SK-N-MC (cell line): ENCODE results near the gene ADAMTS12.

Experiments
- EZH2 ChIP-seq: fragments of 200-600 bp; sonication (generic); IDR thresholded peaks from one replicate; pipeline ENCODE4 v1.6.1; 2017; ENCODE audit warnings: antibody characterized with exemption
- FOXP2 ChIP-seq: optimal IDR thresholded peaks from 2 replicates; pipeline ENCODE3; 2011; ENCODE audit warnings: mild to moderate bottlenecking, moderate library complexity; ENCODE audit not compliant: insufficient read depth; ENCODE audit errors: extremely low read length, control extremely low read depth
- POLR2AphosphoS5 ChIP-seq: IDR thresholded peaks from 2 replicates; pipeline ENCODE4 v1.6.1; 2012; ENCODE audit warnings: mild to moderate bottlenecking, low read depth, low read length, borderline replicate concordance

DNA sequence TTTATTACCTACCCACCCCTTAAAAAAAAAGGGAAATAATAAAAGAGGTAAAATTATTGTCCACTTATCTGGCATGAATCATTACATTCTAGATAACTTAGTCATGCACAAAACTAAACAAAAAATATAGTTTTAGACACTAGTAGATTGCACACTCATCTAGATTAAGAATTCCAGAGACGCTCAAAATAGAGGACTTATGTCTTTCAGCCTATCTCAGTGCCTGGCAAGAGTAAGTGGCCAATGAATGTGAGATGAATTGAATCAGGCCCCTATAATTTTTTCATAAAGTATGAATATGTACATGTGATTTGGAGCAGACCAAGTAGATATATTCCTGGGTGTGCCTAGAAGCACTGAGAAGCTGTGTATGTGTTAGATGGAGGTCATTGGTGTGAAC is 42.4 kb upstream of the ADAMTS12 start:
- TF ChIP-seq POLR2AphosphoS5 (no peak), EZH2 (no peak), FOXP2 (no peak)
